HG02678 (cell line): ENCODE data around the gene GAL3ST2.
"Not testable (repeated sequence)": the region's sequence is repeated elsewhere in the genome, so short reads cannot be mapped to it uniquely, and the experiment has no call there.

ENCODE experiments used
- ATAC-seq: cut with Tn5 transposase; IDR thresholded peaks from one replicate; pipeline ENCODE4 v1.9.1; 2021; ENCODE audit warnings: mild to moderate bottlenecking, moderate library complexity; ENCODE audit not compliant: unreplicated experiment

The GAL3ST2 gene

DNA sequence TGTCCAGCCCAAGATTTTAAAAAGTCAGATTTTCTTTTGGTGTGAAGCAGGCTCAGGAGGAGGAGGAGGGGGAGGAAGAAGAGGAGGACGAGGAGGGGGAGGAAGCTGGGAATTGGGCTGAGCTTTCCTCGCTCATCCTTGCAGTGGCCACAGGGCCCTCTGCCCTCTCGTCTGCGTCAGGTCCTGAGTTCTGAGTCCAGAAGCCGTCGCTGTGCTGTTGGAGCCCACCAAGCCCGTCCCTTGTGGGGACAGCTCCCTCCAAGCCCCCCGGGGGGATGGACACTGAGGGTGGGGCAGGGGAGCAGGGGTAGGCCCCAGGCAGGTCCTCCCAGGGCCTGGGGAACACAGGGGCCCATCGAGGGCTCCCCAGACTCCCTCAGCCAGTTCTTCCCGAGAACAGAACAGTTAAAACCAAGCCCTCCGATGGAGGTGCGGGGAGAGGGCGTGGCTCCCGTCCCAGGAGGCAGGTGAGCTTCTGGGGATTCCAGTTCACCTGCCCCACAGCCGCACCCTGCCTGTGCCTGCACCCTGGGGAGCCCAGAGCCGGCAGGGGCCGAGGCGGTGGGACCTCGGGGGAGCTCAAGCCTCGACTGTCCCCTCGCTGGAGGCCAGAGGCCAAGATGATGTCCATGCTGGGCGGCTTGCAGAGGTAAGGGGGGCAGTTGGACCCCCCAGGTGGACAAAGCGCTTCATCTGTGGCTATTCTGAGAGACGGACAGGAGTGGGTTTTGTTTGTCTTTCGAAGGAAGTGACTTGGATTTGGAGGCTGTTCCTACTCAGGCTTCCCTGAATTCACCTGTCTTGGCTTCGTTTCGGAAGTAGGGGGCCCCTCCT, at the start of gene GAL3ST2:
TSS of gene GAL3ST2 (plus strand) at position 487 of the 834 bp plus-strand sequence. CDS start at position 621, 134 bp downstream.
- no peak for ATAC-seq

DNA sequence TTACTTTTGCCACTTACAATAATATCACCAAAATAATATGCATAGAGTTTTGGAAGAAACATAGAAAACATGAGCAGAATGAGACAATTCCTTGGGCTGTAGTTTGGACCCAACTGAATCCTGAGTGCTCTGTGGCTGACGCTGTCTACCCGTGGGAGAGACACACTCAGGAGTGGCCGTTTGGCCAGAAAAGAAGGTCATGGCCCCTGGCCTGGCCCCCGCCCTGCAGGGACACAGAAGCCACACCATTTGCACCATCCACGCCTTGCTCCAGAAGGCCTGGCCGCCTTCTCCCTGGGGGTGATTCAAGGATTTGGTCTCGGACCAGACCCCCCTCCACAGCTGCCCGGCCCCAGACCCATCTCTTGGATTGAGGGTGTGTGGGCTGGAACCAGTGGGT, 48.6 kb upstream of the GAL3ST2 start:
- no peak for ATAC-seq

DNA sequence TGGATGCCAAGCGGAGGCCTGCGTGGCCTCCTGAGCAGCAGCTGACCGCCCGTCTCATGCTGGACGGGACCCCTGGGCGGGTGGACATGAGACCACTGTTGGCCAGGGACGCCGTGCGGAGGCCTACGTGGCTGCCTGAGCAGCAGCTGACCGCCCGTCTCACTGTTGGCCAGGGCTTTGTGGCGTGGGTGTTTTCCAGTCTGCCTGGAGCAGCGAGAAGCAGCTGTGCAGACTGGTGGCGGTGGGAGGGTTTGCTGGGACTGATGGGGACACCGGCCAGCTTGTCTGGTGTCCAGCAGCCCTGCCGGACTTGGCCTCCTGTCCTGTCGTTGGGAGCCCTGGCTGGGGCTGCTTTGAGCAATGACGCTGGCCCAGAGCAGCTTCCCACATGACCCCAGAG, 48.0 kb upstream of the GAL3ST2 start:
- no peak for ATAC-seq

DNA sequence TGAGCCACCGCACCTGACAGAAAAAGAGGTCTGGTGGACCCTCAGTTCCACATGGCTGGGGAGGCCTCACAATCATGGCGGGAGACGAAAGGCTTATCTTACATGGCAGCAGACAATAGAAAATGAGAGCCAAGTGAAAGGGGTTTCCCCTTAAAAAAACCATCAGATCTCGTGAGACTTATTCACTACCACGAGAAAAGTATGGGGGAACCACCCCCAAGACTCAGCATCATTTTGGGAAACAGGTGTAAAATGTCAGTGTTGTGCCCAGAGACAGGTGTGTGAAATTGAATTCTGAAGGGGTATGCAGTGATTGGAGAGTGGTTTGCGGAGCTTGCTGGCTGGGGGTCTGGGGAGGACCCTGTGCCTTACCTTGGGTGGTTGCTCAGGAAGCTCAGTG, 46.8 kb upstream of the GAL3ST2 start:
- ATAC-seq, result no peak

DNA sequence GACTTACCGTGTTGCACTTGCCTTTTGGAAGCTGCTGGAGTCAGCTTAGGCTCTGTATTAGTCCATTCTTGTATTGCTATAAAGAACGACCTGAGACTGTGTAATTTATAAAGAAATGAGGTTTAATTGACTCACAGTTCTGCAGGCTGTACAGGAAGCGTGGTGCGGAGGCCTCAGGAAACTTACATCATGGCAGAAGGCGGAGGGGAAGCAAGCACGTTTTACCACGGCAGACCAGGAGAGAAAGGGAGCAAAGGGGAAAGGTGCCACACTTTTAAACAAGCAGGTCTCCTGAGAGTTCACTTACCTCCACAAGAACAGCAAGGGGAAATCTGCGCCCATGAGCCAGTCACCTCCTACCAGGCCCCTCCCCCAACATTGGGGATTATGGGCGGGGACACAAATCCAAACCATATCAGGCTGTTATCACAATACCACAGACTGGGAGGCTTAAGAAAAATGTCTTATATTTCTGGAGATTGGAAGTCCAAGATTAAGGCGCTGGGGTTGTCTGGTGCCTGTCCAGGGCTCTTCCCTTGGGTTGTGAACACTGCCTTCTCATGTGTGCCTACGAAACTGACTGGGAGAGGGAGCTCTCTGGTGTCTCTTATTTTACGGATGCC, 45.8 kb upstream of the GAL3ST2 start:
- ATAC-seq, result no peak

DNA sequence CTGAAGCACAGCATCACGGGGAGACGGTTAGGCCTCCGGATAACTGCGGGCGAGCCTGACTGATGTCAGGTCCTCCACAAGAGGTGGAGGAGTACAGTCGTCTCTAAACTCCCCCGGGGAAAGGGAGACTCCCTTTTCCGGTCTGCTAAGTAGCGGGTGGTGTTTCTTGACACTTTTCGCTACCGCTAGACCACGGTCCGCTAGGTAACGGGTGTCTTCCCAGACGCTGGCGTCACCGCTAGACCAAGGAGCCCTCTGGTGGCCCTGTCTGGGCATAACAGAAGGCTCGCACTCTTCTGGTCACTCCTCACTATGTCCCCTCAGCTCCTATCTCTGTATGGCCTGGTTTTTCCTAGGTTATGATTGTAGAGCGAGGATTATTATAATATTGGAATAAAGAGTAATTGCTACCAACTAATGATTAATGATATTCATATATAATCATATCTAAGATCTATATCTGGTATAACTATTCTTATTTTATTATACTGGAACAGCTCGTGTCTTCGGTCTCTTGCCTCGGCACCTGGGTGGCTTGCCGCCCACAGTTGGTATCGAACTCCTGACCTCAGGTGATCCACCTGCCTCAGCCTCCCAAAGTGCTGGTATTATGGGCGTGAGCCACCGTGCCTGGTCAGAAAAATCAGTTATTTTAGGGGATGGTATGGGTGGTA, 44.0 kb upstream of the GAL3ST2 start:
- not testable (repeated sequence) for ATAC-seq

DNA sequence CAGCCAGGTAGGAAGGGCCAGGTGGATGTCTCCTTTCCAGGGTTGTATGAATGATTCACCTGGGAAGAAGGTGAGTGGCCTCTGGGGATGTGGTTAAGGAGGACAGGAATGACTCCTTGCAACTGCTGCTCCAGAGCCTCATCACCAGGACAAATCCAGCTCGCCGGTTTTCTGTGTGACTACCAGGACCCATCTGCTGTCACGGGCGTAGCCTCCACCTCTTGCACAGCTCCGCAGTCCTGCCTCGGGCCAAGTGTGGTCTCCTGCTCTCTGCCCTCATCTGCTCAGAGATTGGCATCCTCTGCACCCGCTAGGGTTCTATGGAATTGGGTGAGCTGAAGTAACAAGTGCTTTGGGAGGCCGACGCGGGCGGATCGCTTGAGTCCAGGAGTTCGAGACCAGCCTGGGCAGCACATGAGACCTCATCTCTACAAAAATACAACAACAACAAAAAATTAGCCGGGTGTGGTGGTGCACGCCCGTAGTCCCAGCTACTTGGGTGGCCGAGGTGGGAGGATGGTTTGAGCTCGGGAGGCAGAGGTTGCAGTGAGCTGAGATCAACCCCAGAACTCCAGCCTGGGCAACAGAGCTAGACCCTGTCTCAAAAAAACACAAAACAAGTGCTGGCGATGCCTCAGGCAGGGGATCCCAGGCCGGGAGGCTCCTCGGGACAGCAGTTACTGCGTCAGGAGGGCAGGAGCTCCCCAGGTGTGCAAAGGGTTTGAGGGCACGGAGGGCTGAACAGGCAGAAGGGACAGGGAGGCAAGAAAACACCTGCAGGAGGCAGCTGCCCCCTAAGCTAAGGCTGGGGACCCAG, 43.0 kb upstream of the GAL3ST2 start:
- ATAC-seq, result no peak

DNA sequence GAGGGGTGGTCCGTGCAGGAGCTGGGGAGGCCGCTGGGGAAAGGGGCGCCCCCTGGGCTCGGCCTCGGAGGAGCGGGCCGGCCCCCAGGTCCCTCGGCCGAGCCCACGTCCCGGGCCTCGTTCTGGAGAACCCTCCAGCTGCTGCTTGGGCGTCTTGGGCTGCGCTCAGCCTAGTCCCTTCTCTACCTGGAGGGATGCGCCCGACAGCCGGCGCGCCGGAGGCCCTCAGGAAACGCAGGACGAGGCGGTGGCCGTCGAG, 42.5 kb upstream of the GAL3ST2 start:
- ATAC-seq, result peak; percentile 25

DNA sequence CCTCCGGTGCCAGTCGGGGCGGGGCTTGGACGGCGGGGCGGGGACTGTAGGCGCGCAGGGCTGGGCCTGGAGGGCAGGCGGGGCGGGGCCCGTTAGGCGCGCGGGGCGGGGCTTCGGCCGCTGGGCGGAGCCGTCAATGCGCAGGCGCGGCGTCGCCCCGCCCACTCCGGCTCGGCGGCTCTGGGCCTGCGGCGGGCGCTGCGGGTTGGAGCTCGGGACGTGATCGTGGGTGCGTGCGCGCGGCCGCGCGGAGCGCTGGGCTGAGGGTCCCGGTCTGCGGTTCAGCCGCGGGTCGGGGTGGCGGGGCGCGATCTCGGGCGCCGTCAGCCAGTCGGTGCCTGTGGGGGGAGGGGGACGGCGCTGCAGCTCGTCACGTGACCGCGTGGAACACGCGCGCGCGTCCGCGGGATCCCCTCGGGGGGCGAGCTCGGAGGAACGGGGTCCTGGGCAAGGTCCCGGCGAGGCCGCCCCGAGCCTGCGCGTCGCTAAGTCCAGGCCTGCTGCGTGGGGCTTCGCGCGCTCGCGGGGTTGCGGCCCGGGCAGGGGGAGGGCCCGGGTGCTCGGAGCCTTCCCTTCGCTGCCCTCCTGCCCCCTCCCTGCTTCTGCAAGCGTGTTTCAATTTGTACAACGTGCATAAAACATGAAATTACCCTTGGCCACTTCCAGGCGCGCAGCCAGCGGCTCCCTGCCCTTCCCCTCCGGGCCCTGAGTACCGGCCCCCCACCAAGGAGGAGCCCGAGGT, 42.0 kb upstream of the GAL3ST2 start, which contains the start of gene D2HGDH:
TSS of gene D2HGDH (plus strand) at position 164 of the 742 bp plus-strand sequence. CDS start 595 bp downstream, outside the sequence.
- peak; percentile 79 for ATAC-seq

DNA sequence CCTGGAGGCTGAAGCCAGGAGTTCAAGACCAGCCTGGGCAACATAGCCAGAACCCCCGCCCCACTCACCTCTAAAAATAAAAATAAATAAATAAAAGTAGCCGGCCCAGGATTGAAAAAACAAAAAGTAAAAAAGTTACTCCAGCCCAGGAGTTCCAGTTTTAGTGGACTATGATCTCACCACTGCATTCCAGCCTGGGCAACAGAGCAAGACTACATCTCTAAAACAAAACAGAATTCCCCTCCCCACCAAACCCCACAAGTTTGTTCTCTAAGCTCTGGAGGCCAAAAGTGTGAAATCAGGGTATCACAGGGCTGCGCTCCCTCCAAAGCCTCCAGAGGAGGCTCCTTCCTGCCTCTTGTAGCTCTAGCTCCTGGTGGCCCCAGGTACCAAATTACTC, 40.5 kb upstream of the GAL3ST2 start:
- ATAC-seq, result no peak

DNA sequence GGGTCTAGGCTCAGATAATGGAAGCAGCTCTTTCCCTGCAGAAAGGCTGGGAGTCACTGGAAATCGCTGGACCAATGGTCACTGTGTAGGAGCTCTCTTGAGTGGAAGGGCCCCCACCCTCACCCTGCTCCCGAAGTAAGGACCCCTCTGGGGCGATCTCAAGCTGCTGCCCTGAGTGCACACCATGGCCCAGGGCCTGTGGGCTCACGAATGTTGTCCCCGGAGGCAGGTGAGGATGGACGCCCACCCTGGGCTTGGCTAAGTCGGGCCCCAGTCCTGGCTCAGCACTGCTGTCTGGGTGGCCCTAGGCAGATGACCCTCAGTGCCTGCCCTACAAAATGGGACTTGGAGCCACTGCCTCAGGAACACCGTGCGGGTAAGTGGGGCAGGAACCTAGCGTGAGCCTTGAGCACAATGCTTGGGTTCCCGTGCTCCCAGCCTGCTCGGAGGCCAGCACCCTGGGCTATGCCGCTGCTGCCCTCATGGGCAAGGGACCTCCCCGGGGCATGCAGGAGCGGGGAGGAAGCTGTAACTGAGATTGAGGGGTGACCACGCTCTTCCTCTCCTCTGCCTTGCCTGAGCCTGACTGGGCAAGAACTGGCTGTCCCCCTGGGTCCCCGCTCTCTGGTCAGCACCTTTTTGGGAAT, 38.5 kb upstream of the GAL3ST2 start:
- ATAC-seq, result no peak

DNA sequence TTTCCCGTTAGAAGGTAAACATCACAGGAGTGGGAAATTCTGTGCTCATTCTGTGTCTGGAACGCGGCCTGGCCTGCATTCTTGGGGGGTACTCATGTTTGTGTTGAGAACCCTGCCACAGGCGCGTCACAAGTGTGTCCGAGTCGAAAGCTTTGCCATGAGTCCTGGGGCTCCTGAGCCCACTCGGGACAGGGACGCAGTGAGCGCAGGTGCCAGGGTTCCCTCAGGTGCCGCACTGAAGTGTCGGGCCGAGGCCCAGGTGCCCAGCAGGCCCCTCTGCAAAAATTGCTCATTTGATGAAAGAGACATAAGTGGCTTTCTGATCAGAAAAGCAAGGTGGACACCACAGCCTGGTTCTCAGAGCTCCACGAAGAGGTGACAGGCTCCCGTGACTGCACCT, 37.4 kb upstream of the GAL3ST2 start:
- ATAC-seq, result no peak

DNA sequence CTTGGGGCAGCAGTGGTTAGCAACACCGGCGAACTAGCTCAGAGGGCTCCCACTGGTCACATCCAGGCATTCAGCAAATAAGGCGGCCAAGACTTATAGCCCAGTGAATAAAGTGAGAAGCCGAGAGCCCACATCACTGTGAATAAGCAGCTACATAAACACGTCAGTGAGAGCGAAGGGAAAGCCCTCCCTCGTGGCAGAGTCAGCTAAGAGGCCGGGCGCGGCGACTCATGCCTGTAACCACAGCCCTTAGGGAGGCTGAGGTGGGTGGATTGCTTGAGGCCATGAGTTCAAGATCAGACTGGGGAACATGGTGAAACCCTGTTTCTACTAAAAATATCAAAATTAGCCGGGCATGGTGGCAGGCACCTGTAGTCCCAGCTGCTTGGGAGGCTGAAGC, 37.0 kb upstream of the GAL3ST2 start:
- no peak for ATAC-seq

DNA sequence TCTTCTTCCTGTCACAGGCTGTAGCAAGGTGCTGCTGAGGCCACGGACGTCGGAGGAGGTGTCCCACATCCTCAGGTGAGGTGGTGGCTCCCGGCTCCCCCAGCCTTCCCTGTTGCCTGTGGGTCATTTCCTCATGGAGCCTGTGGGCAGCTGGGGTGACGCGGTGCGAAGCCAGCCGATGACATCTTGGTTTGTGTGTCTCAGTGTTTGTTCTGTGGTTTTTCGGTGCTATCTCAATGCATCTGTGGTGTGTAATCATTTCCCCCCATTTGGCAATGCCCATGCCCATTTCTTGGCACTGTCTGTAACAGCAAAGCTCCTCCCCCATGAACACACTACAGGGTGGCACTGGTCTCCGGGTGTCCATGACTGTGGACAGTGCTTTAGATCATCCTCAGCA, 35.6 kb upstream of the GAL3ST2 start:
- no peak for ATAC-seq

DNA sequence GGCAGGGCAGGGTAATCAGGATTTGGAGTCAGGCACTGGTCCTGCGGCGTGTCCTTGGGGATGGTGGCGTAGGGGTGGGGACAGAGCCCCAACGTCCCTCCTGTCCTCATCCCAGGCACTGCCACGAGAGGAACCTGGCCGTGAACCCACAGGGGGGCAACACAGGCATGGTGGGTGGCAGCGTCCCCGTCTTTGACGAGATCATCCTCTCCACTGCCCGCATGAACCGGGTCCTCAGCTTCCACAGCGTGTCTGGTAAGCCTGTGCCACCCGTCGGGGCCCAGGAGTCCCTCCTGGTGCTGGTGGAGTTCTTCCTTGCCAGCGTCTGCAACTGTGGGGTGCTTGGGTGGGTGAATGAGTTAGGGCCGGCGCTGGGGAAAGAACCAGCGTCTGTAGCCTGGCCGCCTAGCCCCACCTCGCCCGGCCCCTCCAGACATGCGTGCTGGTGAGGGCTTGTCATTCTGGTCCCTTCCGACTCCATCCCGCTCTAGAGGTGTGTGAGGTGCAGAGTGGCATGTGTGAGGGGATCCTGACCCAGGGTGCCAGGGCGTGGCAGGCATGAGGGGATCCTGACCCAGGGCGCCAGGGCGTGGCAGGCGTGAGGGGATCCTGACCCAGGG, 34.2 kb upstream of the GAL3ST2 start:
- no peak for ATAC-seq

DNA sequence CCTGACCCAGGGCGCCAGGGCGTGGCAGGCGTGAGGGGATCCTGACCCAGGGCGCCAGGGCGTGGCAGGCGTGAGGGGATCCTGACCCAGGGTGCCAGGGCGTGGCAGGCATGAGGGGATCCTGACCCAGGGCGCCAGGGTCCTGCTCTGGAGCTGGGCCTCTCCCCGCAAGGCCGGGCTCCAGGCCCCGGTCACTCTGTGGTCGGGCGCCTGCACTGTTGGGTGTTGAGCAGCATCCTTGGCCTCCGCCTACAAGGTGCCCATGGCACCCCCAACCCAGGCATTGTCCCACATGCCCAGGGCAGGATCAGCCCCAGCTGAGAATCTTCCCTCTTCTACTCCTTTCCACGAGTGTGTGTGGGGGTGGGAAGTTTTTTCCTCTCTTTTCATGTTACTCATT, 33.6 kb upstream of the GAL3ST2 start:
- ATAC-seq, result not testable (repeated sequence)

DNA sequence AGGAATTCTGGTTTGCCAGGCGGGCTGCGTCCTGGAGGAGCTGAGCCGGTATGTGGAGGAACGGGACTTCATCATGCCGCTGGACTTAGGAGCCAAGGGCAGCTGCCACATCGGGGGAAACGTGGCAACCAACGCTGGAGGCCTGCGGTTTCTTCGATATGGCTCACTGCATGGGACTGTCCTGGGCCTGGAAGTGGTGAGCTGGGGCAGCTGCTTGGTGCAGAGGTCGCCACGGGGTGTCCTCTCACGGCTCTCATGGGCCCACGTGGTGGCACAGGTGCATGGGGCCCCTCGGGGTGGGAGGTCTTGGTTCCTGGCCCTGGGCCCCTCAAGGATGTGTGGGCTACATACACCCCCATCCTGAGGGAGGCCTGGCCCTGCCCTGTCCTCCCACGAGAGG, 33.0 kb upstream of the GAL3ST2 start:
- ATAC-seq, result no peak

DNA sequence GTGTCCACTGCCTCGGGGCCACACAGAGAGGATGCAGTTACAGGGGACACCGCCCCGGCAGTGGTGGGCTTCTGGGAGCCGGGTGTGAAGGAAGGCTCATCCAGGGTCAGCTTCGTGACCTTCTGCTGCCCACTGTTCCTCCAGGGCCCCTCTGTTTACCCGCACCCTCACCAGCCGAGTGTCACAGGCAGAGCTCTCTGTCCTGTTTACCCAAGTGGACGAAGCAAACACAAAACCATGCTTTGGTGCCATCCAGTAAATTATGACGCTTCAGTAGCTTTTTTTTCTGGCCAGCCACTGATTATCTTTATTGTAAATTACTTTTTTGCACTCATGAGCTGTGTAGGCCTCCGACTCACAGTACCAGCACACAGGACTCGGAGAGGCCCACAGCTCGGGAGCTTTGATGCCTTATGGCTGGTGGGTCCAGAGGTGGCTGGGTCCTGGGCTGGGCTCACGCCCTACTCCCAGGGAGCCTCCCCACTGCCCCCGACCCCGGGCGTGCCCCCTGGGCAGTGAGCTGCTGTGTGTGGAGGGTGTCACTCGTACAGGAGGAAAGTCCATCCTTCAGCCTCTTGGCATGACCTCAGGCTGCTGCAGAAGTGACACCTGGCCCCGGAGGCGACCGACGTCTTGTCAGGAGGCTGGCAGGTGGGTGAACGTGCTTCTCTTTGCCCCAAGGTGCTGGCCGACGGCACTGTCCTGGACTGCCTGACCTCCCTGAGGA, 32.4 kb upstream of the GAL3ST2 start:
- no peak for ATAC-seq

DNA sequence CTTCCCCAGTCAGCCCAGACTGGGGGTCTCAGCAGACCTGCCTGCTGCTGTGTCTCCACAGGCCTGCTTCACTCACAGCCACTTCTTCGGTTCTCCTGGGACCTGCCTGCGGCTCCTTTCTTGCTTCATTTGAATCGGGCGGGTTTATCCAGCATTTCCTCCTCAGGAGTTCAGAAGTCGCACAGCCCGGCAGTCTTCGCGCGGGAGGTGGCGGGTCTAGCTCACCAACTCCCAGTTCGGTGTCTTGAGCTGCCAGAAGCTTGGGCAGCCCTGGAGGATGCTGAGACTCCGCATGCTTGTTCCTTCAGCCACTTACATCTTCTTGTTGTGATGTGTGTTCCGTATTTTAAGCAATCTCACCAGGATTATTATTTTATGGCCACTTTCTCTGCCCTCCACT, 31.3 kb upstream of the GAL3ST2 start:
- ATAC-seq, result no peak
